Measurements from ENCODE around the gene ROCK2.

DNA sequence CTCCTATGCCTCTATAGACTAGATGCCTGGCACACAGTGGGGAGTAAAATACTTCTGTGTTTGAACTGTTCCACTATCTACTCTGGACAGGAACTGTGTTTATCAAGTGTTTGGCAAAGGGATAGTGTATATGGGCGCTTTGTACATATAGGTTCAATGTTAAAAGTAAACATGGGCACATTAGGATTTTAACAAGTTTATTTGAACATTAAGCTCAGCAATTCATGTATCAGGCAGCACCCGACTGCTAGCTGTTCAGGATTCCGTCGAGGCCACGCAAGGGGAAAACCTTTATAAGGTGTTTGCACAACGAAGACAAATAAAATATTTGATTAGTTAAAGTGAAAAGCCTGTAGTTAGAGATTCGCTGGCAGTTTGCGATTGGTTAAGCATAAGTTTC, 43.4 kb upstream of the ROCK2 start:
- TF ChIP-seq, protein P1, sequence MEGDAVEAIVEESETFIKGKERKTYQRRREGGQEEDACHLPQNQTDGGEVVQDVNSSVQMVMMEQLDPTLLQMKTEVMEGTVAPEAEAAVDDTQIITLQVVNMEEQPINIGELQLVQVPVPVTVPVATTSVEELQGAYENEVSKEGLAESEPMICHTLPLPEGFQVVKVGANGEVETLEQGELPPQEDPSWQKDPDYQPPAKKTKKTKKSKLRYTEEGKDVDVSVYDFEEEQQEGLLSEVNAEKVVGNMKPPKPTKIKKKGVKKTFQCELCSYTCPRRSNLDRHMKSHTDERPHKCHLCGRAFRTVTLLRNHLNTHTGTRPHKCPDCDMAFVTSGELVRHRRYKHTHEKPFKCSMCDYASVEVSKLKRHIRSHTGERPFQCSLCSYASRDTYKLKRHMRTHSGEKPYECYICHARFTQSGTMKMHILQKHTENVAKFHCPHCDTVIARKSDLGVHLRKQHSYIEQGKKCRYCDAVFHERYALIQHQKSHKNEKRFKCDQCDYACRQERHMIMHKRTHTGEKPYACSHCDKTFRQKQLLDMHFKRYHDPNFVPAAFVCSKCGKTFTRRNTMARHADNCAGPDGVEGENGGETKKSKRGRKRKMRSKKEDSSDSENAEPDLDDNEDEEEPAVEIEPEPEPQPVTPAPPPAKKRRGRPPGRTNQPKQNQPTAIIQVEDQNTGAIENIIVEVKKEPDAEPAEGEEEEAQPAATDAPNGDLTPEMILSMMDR (conservative IDR thresholded peaks at IDR 0.05) = no peak
- TF ChIP-seq ZFX (IDR thresholded peaks at IDR 0.05) = no peak

All from C4-2B (cell line).